HepG2 (cell line): ENCODE data around the gene GKN1. TPM values are rescaled to one million over a fixed set of nuclear protein-coding genes. Genes with fewer than 3 reads are reported as not detected.

ENCODE experiments used
- ATAC-seq: fragments of 200-7000 bp; cut with Tn5 transposase; 3 replicates; pipeline ENCODE4 v1.9.1; 2020; ENCODE audit warnings: mild to moderate bottlenecking, moderate library complexity
- BruUV-seq: library from RNA; stranded (reverse); fragments of 400-500 nt; replicated peaks from 2 replicates; lab custom pipeline; 2021; lab: Mats Ljungman, UMichigan
- CTCF ChIA-PET: fragments of 300-600 bp; formaldehyde crosslinking; extraction: SDS; loops from one replicate; lab custom pipeline; 2021; ENCODE audit warnings: low total read pairs, inconsistent platforms, low intra/inter-chr PET ratio; lab: Yijun Ruan, JAX
- POLR2A ChIA-PET: fragments of 350-600 bp; sonication (Branson Sonifier 250); formaldehyde crosslinking; loops from one replicate; lab custom pipeline; 2020; ENCODE audit warnings: antibody characterized with exemption, inconsistent platforms; lab: Yijun Ruan, JAX
- DNase-seq: peaks from one replicate; pipeline ENCODE4 v3.0.0-alpha.2; 2015; ENCODE audit warnings: low spot score
- FAIRE-seq: peaks from 3 replicates; lab custom pipeline; 2011; peaks lifted over from hg19 to GRCh38; lab: Jason Lieb, UNC
- H2AFZ ChIP-seq: one replicate; pipeline ENCODE4 v1.6.1; 2011; ENCODE audit warnings: low read length, inconsistent platforms
- H3K27ac ChIP-seq: fragments of 300-600 bp; 3 replicates; pipeline ENCODE4 v1.8.0; 2011; ENCODE audit warnings: mixed run types, mild to moderate bottlenecking, mixed read lengths, low read length, inconsistent platforms; ENCODE audit not compliant: insufficient read depth; ENCODE audit errors: extremely low read length
- H3K27me3 ChIP-seq, 2 experiments: fragments of 200-600 bp in 1 of 2; 2 replicates in 1 of 2; 3 replicates in 1 of 2; pipeline versions ENCODE4 v1.6.0 to v1.8.0; 2011; ENCODE audit warnings: low read length in 2 of 2, mild to moderate bottlenecking in 2 of 2, moderate library complexity in 2 of 2, inconsistent platforms in 1 of 2; ENCODE audit not compliant: insufficient read depth in 2 of 2, control insufficient read depth in 1 of 2
- H3K36me3 ChIP-seq, 2 experiments: fragments of 200-600 bp in 1 of 2; replicated peaks in 1 of 2; 2 replicates in 1 of 2; 3 replicates in 1 of 2; pipeline versions ENCODE4 v1.5.1 to v1.8.0; 2011; ENCODE audit warnings: low read length in 2 of 2, inconsistent platforms in 1 of 2; ENCODE audit not compliant: insufficient read depth in 2 of 2, control insufficient read depth in 1 of 2
- H3K4me1 ChIP-seq: 2 replicates; pipeline ENCODE4 v1.5.1; 2012; ENCODE audit warnings: low read length, inconsistent platforms; ENCODE audit not compliant: insufficient read depth
- H3K4me2 ChIP-seq: 2 replicates; pipeline ENCODE4 v1.6.0; 2011; ENCODE audit warnings: low read depth, low read length, inconsistent platforms
- H3K4me3 ChIP-seq, 3 experiments: fragments of 200-600 bp in 1 of 3; sonication (generic), shearing (Covaris generic) in 1 of 3; replicated peaks in 1 of 3; 2 replicates each; pipeline ENCODE4 v1.5.1; 2011 to 2016; ENCODE audit warnings: low read length in 3 of 3, inconsistent platforms in 2 of 3, low read depth in 2 of 3, mild to moderate bottlenecking in 2 of 3, control low read depth in 1 of 3, mixed read lengths in 1 of 3; ENCODE audit not compliant: insufficient read depth in 1 of 3
- H3K79me2 ChIP-seq: one replicate; pipeline ENCODE4 v1.6.1; 2011; ENCODE audit warnings: low read length, inconsistent platforms; ENCODE audit not compliant: insufficient read depth
- H3K9ac ChIP-seq: 2 replicates; pipeline ENCODE4 v1.6.0; 2011; ENCODE audit warnings: mild to moderate bottlenecking, low read depth, low read length, inconsistent platforms; ENCODE audit not compliant: insufficient read depth
- H3K9me3 ChIP-seq: 2 replicates; pipeline ENCODE4 v1.5.1; 2012; ENCODE audit warnings: mild to moderate bottlenecking, low read length
- H4K20me1 ChIP-seq: 2 replicates; pipeline ENCODE4 v1.6.0; 2011; ENCODE audit warnings: inconsistent platforms, mild to moderate bottlenecking, low read length, moderate library complexity; ENCODE audit not compliant: insufficient read depth
- ISX ChIP-seq: sonication (generic); formaldehyde crosslinking; conservative IDR thresholded peaks from 2 replicates; pipeline ENCODE4 v1.5.0; 2020; ENCODE audit warnings: missing genetic modification reagents
- MATR3 ChIP-seq: sonication (generic); formaldehyde crosslinking; IDR thresholded peaks from 2 replicates; pipeline ENCODE4 v1.4.0; 2020; ENCODE audit warnings: missing genetic modification reagents
- PTBP1 ChIP-seq: fragments of 200-400 bp; formaldehyde crosslinking; IDR thresholded peaks from 2 replicates; pipeline ENCODE4 v1.6.1; 2018; ENCODE audit warnings: low read length, low read depth; ENCODE audit not compliant: poor library complexity, severe bottlenecking
- RFX1 ChIP-seq: fragments of 450-650 bp; IDR thresholded peaks from 2 replicates; pipeline ENCODE4 v1.6.1; 2017
- TCF12 ChIP-seq, 2 experiments: fragments of 450-650 bp in 1 of 2; sonication (generic) in 1 of 2; formaldehyde crosslinking in 1 of 2; IDR thresholded peaks; 2 replicates each; pipeline versions ENCODE4 v1.6.1 to v1.8.0; 2017 to 2022; ENCODE audit warnings: antibody characterized with exemption in 1 of 2, mild to moderate bottlenecking in 1 of 2, missing genetic modification reagents in 1 of 2, moderate library complexity in 1 of 2
- THAP11 ChIP-seq: IDR thresholded peaks from 2 replicates; pipeline ENCODE4 v1.6.1; 2016; ENCODE audit warnings: missing biosample characterization, missing genetic modification reagents
- ZC3H13 ChIP-seq: sonication (generic); formaldehyde crosslinking; IDR thresholded peaks from 2 replicates; pipeline ENCODE4 v1.8.1; 2023; ENCODE audit warnings: mild to moderate bottlenecking, missing genetic modification reagents, moderate library complexity
- ZNF142 ChIP-seq: sonication (generic); formaldehyde crosslinking; IDR thresholded peaks from 2 replicates; pipeline ENCODE4 v1.4.0; 2020; ENCODE audit warnings: missing genetic modification reagents
- ZNF850 ChIP-seq: sonication (generic); formaldehyde crosslinking; conservative IDR thresholded peaks from 2 replicates; pipeline ENCODE4 v1.9.0; 2021; ENCODE audit warnings: mild to moderate bottlenecking, missing genetic modification reagents
- WGBS: methylation state at CpG from one replicate; pipeline ENCODE4 v1.1.6; 2017; ENCODE audit warnings: low lambda C conversion rate; 5-methylcytosine and 5-hydroxymethylcytosine counted together
- in situ Hi-C: cut with HindIII; loops from 2 replicates; pipeline ENCODE4 v1.10.0; 2017; ENCODE audit warnings: low pct_unique_long_range_greater_than_20kb; ENCODE audit not compliant: extremely low pct_ligation_motif_present
- intact Hi-C: fragments of 100-400 bp; cut with micrococcal nuclease; formaldehyde crosslinking; loops from one replicate; pipeline ENCODE4 v1.10.0; 2022; ENCODE audit not compliant: unreplicated experiment
- polyA plus RNA-seq, 8 experiments: library from polyadenylated mRNA; depleted of rRNA in 3 of 8; stranded (reverse) in 7 of 8; unstranded in 1 of 8; fragments of >200 nt; fragmentation: Illumina TruSeq in 4 of 8; extraction: Trizol in 4 of 8; gene quantifications; 2 replicates each; pipeline versions ENCODE4 v1.2.1 to v1.2.3, GENCODE V29; 2011 to 2016; ENCODE audit warnings: low read depth in 4 of 8, missing spikeins in 1 of 8, mixed read lengths in 1 of 8; ENCODE audit not compliant: insufficient read depth in 1 of 8
- total RNA-seq, 5 experiments: library from RNA; depleted of rRNA; stranded (reverse); fragments of >200 nt; fragmentation: Illumina TruSeq; extraction: Trizol; gene quantifications; 2 replicates each; pipeline ENCODE4 v1.2.3, GENCODE V29; 2016; ENCODE audit warnings: low read depth in 1 of 5
- TF ChIP-seq, protein P1 (sequence below): sonication (generic); formaldehyde crosslinking; IDR thresholded peaks from 2 replicates; pipeline ENCODE4 v1.8.0; 2022; ENCODE audit warnings: missing genetic modification reagents, low read depth, mild to moderate bottlenecking, borderline replicate concordance

GKN1 gene
- total and polyA plus RNA-seq, 2 of the 13 experiments (the other 11 are each of a cell fraction or from before 2014, with no cell fraction given): not detected

DNA sequence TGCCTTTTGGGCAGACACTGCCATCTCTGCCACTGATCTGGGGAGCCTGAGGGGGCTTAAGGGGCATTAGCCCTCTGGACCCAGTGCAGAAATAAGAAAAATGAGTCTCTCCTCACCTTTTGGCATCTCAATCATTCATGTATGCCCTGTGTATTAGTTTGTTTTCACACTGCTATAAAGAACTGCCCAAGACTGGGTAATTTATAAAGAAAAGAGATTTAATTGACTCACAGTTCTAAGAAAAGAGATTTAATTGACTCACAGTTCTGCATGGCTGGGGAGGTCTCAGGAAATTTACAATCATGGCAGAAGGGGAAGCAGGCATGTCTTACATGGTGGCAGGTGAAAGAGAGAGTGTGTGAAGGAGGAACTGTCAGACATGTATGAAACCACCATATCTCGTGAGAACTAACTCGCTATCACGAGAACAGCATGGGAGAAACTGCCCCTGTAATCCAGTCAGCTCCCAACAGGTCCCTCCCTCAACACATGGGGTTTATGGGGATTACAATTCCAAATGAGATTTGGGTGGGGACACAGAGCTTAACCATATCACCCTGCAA is 43.2 kb upstream of the GKN1 start:
- H3K9me3 ChIP-seq: no peaks in the 10 kb centered on the region
- CTCF ChIA-PET: no interaction called here
- POLR2A ChIA-PET: no interaction called here
- H2AFZ ChIP-seq: no peak overlapping the region
- no peaks in the 10 kb centered on the region for H3K4me1 ChIP-seq
- H3K27ac ChIP-seq: no peak overlapping the region
- H4K20me1 ChIP-seq: no peaks in the 10 kb centered on the region
- H3K9ac ChIP-seq: no peak overlapping the region
- in situ Hi-C loops (no loop called here), intact Hi-C loops (no loop called here)
- no peaks in the 10 kb centered on the region for H3K79me2 ChIP-seq
- no peak for DNase-seq
- H3K36me3 ChIP-seq: no peaks in the 10 kb centered on the region
- ATAC-seq: no peak
- FAIRE-seq: no peak
- WGBS: 2% methylated on average over 3 of the region's 3 CpGs
- TF ChIP-seq ZC3H13 (no peak), PTBP1 (no peak), ZNF142 (CRISPR knock-in tag) (no peak), ISX (CRISPR knock-in tag) (no peak), MATR3 (no peak), ZNF850 (CRISPR knock-in tag) (no peak), RFX1 (no peak), THAP11 (CRISPR knock-in tag) (no peak), TCF12 (IDR thresholded peaks at IDR 0.05) (no peak), TCF12 (CRISPR knock-in tag; IDR thresholded peaks at IDR 0.05) (no peak)
- TF ChIP-seq, protein P1, sequence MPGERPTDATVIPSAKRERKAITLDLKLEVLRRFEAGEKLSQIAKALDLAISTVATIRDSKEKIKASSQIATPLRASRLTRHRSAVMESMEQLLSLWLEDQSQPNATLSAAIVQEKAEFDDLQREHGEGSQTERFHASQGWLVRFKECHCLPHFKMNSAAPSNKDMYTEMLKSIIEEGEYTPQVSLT: no peak
- TF ChIP-seq, all 625 proteins: peak for 0
- H3K4me2 ChIP-seq: no peak overlapping the region
- H3K27me3 ChIP-seq: peaks cover 0 to 33% of the 10 kb centered on the region in 2 experiments; a peak in 4 of 5 replicates
- no peak overlapping the region for H3K4me3 ChIP-seq
- BruUV-seq: no TSS peak
